ENCODE results near the gene CACNA1C. TPM values are rescaled to one million over a fixed set of nuclear protein-coding genes. Genes with fewer than 3 reads are reported as not detected.

CACNA1C gene
- total RNA-seq, 4 donors from 2014 or later, result 1.4 to 3.7 (median 2.2) TPM

GRCh38 chr12:2537868-2538541, 485.2 kb downstream of the CACNA1C start:
- Histone ChIP-seq H3K27ac (no peak overlapping the region), H3K4me3 (no peak overlapping the region), H3K9me3 (no peaks in the 10 kb centered on the region), H3K4me1 (no peaks in the 10 kb centered on the region), H3K27me3 (no peaks in the 10 kb centered on the region), H3K36me3 (no peaks in the 10 kb centered on the region)
- WGBS, result 76% methylated on average over 5 of the region's 5 CpGs
- TF ChIP-seq EP300 (IDR thresholded peaks at IDR 0.05) (no peak), POLR2AphosphoS5 (IDR thresholded peaks at IDR 0.05) (no peak), CTCF (IDR thresholded peaks at IDR 0.05) (no peak), POLR2A (IDR thresholded peaks at IDR 0.05) (no peak)
- DNase-seq (ENCODE audit: low spot score in 2 of 2), result no peak

- Histone ChIP-seq H3K9me3 (no peaks in the 10 kb centered on the region), H3K27ac (no peak overlapping the region), H3K27me3 (no peaks in the 10 kb centered on the region), H3K4me1 (no peaks in the 10 kb centered on the region), H3K36me3 (no peaks in the 10 kb centered on the region), H3K4me3 (no peak overlapping the region)
- no peak for DNase-seq (ENCODE audit: low spot score in 2 of 2)
- WGBS, result 84% methylated on average over 5 of the region's 8 CpGs
- TF ChIP-seq CTCF (IDR thresholded peaks at IDR 0.05) (no peak), POLR2A (IDR thresholded peaks at IDR 0.05) (no peak), EP300 (IDR thresholded peaks at IDR 0.05) (no peak), POLR2AphosphoS5 (IDR thresholded peaks at IDR 0.05) (no peak)
Measured at GRCh38 chr12:2539938-2540337, 487.2 kb downstream of the CACNA1C start.

- WGBS, result 87% methylated on average over 13 of the region's 13 CpGs
- DNase-seq (ENCODE audit: low spot score in 2 of 2), result no peak
- no peaks in the 10 kb centered on the region for H3K4me1 ChIP-seq
- H3K9me3 ChIP-seq, result no peaks in the 10 kb centered on the region
- H3K36me3 ChIP-seq, result no peaks in the 10 kb centered on the region
- no peak overlapping the region for H3K27ac ChIP-seq
- TF ChIP-seq POLR2A (IDR thresholded peaks at IDR 0.05), result no peak
- TF ChIP-seq EP300 (IDR thresholded peaks at IDR 0.05), result no peak
- no peak for TF ChIP-seq POLR2AphosphoS5 (IDR thresholded peaks at IDR 0.05)
- TF ChIP-seq CTCF (IDR thresholded peaks at IDR 0.05), result no peak
- H3K4me3 ChIP-seq, result no peak overlapping the region
- H3K27me3 ChIP-seq, result no peaks in the 10 kb centered on the region
Measured at GRCh38 chr12:2540535-2540941, 487.8 kb downstream of the CACNA1C start.

- TF ChIP-seq EP300 (IDR thresholded peaks at IDR 0.05) (no peak), POLR2AphosphoS5 (IDR thresholded peaks at IDR 0.05) (no peak), POLR2A (IDR thresholded peaks at IDR 0.05) (no peak)
- Histone ChIP-seq H3K4me3 (no peak overlapping the region), H3K27ac (no peak overlapping the region)
Measured at GRCh38 chr12:2541631-2542204, 488.9 kb downstream of the CACNA1C start.

GRCh38 chr12:2543801-2544200, 491.0 kb downstream of the CACNA1C start:
- TF ChIP-seq POLR2AphosphoS5 (IDR thresholded peaks at IDR 0.05) (no peak), CTCF (IDR thresholded peaks at IDR 0.05) (no peak), POLR2A (IDR thresholded peaks at IDR 0.05) (no peak), EP300 (IDR thresholded peaks at IDR 0.05) (no peak)
- 65% methylated on average over 3 of the region's 3 CpGs for WGBS
- H3K4me1 ChIP-seq, result no peaks in the 10 kb centered on the region
- no peaks in the 10 kb centered on the region for H3K36me3 ChIP-seq
- H3K27me3 ChIP-seq, result no peaks in the 10 kb centered on the region
- no peak overlapping the region for H3K27ac ChIP-seq
- H3K9me3 ChIP-seq, result no peaks in the 10 kb centered on the region
- DNase-seq (ENCODE audit: low spot score in 2 of 2), result no peak
- H3K4me3 ChIP-seq, result no peak overlapping the region

More at GRCh38 chr12:2541631-2542204, 488.9 kb downstream of the CACNA1C start:
- H3K4me1 ChIP-seq, result no peaks in the 10 kb centered on the region
- WGBS, result 87% methylated on average over 13 of the region's 13 CpGs
- H3K27me3 ChIP-seq, result no peaks in the 10 kb centered on the region
- H3K9me3 ChIP-seq, result no peaks in the 10 kb centered on the region
- no peaks in the 10 kb centered on the region for H3K36me3 ChIP-seq
- no peak for DNase-seq (ENCODE audit: low spot score in 2 of 2)

All from suprapubic skin (tissue), 4 donors.